K562 (cell line): Measurements from ENCODE around the gene LRRC4B. TPM values are rescaled to one million over a fixed set of nuclear protein-coding genes. Genes with fewer than 3 reads are reported as not detected.
A peak's percentile ranks its signal among the peaks of the same experiment; 100 is the strongest.

Experiments
- DNMT1 ChIP-seq: fragments of 450-650 bp; IDR thresholded peaks from 2 replicates; pipeline ENCODE4 v1.6.1; 2016; ENCODE audit warnings: antibody characterized with exemption, mild to moderate bottlenecking
- E2F4 ChIP-seq: sonication (generic); formaldehyde crosslinking; IDR thresholded peaks from 2 replicates; pipeline ENCODE4 v1.8.0; 2022; ENCODE audit warnings: mild to moderate bottlenecking, low read depth, missing genetic modification reagents
- FOXJ2 ChIP-seq: fragments of 200-800 bp; sonication (Bioruptor generic); IDR thresholded peaks from 2 replicates; pipeline ENCODE4 v1.6.1; 2016; ENCODE audit warnings: missing genetic modification characterization, missing compliant biosample characterization
- MYC ChIP-seq, 2 experiments: fragments of 250-450 bp in 1 of 2; sonication (Bioruptor Pico) in 1 of 2; IDR thresholded peaks; 2 replicates each; pipeline versions ENCODE4 v1.5.1 to v1.6.1; 2012 to 2021; ENCODE audit warnings: low read depth in 2 of 2, borderline replicate concordance in 1 of 2, improper control_type of control experiment in 1 of 2, low read length in 1 of 2, mild to moderate bottlenecking in 1 of 2, moderate library complexity in 1 of 2
- RUNX1 ChIP-seq: sonication (generic); IDR thresholded peaks from 2 replicates; pipeline ENCODE4 v1.6.1; 2016; ENCODE audit warnings: antibody characterized with exemption, low read depth
- STAG1 ChIP-seq: sonication (generic); formaldehyde crosslinking; IDR thresholded peaks from 2 replicates; pipeline ENCODE4 v1.5.0; 2020; ENCODE audit warnings: missing genetic modification reagents, borderline replicate concordance
- ZNF224 ChIP-seq: sonication (generic); formaldehyde crosslinking; IDR thresholded peaks from 2 replicates; pipeline ENCODE4 v1.8.0; 2022; ENCODE audit warnings: mild to moderate bottlenecking, missing genetic modification reagents
- ZNF695 ChIP-seq: fragments of 450-650 bp; formaldehyde crosslinking; IDR thresholded peaks from 2 replicates; pipeline ENCODE4 v1.4.0; 2020; ENCODE audit warnings: mild to moderate bottlenecking, moderate library complexity
- polyA plus RNA-seq, 8 experiments: library from polyadenylated mRNA; depleted of rRNA in 4 of 8; stranded (reverse) in 5 of 8; unstranded in 3 of 8; fragments of >200 nt; fragmentation: Nextera tagmentation in 2 of 8; fragmentation: Illumina TruSeq in 1 of 8; extraction: Ambion mirVana in 2 of 8; extraction: Trizol in 1 of 8; gene quantifications; 2 replicates each; pipeline versions ENCODE4 v1.2.1 to v1.2.3, GENCODE V29; 2011 to 2014; ENCODE audit warnings: inconsistent platforms in 1 of 8, missing spikeins in 1 of 8
- total RNA-seq, 7 experiments: library from RNA; depleted of rRNA in 6 of 7; stranded (reverse); fragments of >200 nt in 6 of 7; fragmentation: Illumina TruSeq in 2 of 7; extraction: Trizol in 2 of 7; gene quantifications; 2 replicates each; pipeline versions ENCODE4 v1.2.1 to v1.2.3, GENCODE V29; 2011 to 2021; ENCODE audit warnings: low replicate concordance in 1 of 7
- TF ChIP-seq, protein P1 (sequence below): fragments of 450-650 bp; formaldehyde crosslinking; IDR thresholded peaks from 2 replicates; pipeline ENCODE4 v1.4.0; 2020; ENCODE audit warnings: mild to moderate bottlenecking, moderate library complexity
- TF ChIP-seq, protein P2 (sequence below): fragments of 200-600 bp; sonication (generic); IDR thresholded peaks from one replicate; pipeline ENCODE4 v1.6.1; 2012; ENCODE audit warnings: mild to moderate bottlenecking, low read depth, low read length, inconsistent platforms
- TF ChIP-seq, protein P3 (sequence below): fragments of 250-450 bp; sonication (Bioruptor Pico); IDR thresholded peaks from 2 replicates; pipeline ENCODE4 v1.5.0; 2020; ENCODE audit warnings: mild to moderate bottlenecking

Gene LRRC4B
- total and polyA plus RNA-seq, 9 of the 15 experiments (the other 6 are each of a cell fraction or from before 2014, with no cell fraction given): 0.18 to 9.6 (median 2.9) TPM; not detected in 2

DNA sequence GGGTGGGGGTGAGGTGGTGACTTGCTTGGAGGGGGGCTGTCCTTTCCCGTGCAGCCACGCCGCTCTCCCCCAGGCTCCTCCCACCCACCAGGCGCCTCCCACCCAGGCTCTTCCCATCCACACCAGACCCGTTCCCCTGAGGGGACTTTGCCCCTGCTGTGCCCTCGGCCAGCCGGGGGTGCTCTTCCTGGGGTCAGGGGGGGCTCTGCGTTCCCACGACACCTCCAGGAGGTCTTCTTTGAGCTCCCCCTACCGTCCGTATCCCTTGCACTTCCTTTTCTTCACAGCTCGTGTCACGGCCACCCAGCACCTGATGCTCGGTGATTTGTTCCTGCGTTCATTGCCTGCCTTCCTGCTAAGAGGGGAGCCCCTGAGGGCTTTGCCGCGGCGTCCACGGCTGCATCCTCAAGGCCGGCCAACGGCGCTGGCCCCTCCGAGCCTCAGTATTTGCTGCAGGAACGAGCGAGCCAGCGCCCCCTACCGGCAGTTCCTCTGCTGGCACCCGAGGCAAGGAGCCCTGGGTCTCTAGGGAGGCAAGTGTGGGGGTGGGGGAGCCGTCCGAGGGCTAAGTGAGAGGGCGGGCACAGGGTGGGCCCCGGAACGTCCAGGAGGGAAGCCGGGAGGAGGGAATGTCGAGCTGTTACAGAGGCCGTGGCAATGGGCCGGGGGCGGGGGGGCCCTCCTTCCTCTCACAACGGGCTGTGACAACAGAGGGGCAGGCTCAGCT lies 11.8 kb downstream of the LRRC4B start (continued):
- TF ChIP-seq, protein P1, sequence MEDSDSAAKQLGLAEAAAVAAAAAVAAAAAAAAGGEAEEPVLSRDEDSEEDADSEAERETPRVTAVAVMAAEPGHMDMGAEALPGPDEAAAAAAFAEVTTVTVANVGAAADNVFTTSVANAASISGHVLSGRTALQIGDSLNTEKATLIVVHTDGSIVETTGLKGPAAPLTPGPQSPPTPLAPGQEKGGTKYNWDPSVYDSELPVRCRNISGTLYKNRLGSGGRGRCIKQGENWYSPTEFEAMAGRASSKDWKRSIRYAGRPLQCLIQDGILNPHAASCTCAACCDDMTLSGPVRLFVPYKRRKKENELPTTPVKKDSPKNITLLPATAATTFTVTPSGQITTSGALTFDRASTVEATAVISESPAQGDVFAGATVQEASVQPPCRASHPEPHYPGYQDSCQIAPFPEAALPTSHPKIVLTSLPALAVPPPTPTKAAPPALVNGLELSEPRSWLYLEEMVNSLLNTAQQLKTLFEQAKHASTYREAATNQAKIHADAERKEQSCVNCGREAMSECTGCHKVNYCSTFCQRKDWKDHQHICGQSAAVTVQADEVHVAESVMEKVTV (CRISPR knock-in tag): no peak
- TF ChIP-seq RUNX1 (no peak), DNMT1 (no peak), MYC (IDR thresholded peaks at IDR 0.05; ENCODE audit: low read depth, low read length) (peak; percentile 39), MYC (CRISPR knock-in tag; IDR thresholded peaks at IDR 0.05; ENCODE audit: borderline replicate concordance, low read depth) (no peak; the same call in 1 of the 2 replicates), ZNF695 (CRISPR knock-in tag) (no peak), ZNF224 (no peak), E2F4 (no peak), STAG1 (CRISPR knock-in tag) (no peak), FOXJ2 (tag) (no peak)
- TF ChIP-seq, protein P2, sequence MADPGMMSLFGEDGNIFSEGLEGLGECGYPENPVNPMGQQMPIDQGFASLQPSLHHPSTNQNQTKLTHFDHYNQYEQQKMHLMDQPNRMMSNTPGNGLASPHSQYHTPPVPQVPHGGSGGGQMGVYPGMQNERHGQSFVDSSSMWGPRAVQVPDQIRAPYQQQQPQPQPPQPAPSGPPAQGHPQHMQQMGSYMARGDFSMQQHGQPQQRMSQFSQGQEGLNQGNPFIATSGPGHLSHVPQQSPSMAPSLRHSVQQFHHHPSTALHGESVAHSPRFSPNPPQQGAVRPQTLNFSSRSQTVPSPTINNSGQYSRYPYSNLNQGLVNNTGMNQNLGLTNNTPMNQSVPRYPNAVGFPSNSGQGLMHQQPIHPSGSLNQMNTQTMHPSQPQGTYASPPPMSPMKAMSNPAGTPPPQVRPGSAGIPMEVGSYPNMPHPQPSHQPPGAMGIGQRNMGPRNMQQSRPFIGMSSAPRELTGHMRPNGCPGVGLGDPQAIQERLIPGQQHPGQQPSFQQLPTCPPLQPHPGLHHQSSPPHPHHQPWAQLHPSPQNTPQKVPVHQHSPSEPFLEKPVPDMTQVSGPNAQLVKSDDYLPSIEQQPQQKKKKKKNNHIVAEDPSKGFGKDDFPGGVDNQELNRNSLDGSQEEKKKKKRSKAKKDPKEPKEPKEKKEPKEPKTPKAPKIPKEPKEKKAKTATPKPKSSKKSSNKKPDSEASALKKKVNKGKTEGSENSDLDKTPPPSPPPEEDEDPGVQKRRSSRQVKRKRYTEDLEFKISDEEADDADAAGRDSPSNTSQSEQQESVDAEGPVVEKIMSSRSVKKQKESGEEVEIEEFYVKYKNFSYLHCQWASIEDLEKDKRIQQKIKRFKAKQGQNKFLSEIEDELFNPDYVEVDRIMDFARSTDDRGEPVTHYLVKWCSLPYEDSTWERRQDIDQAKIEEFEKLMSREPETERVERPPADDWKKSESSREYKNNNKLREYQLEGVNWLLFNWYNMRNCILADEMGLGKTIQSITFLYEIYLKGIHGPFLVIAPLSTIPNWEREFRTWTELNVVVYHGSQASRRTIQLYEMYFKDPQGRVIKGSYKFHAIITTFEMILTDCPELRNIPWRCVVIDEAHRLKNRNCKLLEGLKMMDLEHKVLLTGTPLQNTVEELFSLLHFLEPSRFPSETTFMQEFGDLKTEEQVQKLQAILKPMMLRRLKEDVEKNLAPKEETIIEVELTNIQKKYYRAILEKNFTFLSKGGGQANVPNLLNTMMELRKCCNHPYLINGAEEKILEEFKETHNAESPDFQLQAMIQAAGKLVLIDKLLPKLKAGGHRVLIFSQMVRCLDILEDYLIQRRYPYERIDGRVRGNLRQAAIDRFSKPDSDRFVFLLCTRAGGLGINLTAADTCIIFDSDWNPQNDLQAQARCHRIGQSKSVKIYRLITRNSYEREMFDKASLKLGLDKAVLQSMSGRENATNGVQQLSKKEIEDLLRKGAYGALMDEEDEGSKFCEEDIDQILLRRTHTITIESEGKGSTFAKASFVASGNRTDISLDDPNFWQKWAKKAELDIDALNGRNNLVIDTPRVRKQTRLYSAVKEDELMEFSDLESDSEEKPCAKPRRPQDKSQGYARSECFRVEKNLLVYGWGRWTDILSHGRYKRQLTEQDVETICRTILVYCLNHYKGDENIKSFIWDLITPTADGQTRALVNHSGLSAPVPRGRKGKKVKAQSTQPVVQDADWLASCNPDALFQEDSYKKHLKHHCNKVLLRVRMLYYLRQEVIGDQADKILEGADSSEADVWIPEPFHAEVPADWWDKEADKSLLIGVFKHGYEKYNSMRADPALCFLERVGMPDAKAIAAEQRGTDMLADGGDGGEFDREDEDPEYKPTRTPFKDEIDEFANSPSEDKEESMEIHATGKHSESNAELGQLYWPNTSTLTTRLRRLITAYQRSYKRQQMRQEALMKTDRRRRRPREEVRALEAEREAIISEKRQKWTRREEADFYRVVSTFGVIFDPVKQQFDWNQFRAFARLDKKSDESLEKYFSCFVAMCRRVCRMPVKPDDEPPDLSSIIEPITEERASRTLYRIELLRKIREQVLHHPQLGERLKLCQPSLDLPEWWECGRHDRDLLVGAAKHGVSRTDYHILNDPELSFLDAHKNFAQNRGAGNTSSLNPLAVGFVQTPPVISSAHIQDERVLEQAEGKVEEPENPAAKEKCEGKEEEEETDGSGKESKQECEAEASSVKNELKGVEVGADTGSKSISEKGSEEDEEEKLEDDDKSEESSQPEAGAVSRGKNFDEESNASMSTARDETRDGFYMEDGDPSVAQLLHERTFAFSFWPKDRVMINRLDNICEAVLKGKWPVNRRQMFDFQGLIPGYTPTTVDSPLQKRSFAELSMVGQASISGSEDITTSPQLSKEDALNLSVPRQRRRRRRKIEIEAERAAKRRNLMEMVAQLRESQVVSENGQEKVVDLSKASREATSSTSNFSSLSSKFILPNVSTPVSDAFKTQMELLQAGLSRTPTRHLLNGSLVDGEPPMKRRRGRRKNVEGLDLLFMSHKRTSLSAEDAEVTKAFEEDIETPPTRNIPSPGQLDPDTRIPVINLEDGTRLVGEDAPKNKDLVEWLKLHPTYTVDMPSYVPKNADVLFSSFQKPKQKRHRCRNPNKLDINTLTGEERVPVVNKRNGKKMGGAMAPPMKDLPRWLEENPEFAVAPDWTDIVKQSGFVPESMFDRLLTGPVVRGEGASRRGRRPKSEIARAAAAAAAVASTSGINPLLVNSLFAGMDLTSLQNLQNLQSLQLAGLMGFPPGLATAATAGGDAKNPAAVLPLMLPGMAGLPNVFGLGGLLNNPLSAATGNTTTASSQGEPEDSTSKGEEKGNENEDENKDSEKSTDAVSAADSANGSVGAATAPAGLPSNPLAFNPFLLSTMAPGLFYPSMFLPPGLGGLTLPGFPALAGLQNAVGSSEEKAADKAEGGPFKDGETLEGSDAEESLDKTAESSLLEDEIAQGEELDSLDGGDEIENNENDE: no peak
- TF ChIP-seq, protein P3, sequence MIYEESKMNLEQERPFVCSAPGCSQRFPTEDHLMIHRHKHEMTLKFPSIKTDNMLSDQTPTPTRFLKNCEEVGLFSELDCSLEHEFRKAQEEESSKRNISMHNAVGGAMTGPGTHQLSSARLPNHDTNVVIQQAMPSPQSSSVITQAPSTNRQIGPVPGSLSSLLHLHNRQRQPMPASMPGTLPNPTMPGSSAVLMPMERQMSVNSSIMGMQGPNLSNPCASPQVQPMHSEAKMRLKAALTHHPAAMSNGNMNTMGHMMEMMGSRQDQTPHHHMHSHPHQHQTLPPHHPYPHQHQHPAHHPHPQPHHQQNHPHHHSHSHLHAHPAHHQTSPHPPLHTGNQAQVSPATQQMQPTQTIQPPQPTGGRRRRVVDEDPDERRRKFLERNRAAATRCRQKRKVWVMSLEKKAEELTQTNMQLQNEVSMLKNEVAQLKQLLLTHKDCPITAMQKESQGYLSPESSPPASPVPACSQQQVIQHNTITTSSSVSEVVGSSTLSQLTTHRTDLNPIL: no peak
